Adipose tissue (tissue), 3 donors: ENCODE measurements around the gene EVI5. TPM values are rescaled to one million over a fixed set of nuclear protein-coding genes. Genes with fewer than 3 reads are reported as not detected.
"Not testable (repeated sequence)": the region's sequence is repeated elsewhere in the genome, so short reads cannot be mapped to it uniquely, and the experiment has no call there.

ENCODE experiments used
- H3K27ac ChIP-seq: one replicate; pipeline ENCODE4 v1.5.1; 2013; ENCODE audit warnings: low read depth, low read length
- WGBS, 3 donors: extraction: QIAGEN DNeasy Blood & Tissue Kit; methylation state at CpG; one replicate each; pipeline ENCODE4 v1.1.7; 2013; 5-methylcytosine and 5-hydroxymethylcytosine counted together
- polyA plus RNA-seq, 3 donors: library from polyadenylated mRNA; stranded (reverse); fragments of 200-250 nt; gene quantifications; one replicate each; pipeline ENCODE4 v1.2.3, GENCODE V29; 2013
- donor health status: healthy with polysubstance abuse.
- donor health status: Bipolar disorder and iron deficiency.
- donor health status: healthy.

The EVI5 gene
- polyA plus RNA-seq, 3 donors, result 2.2 to 7.1 (median 5.8) TPM

DNA sequence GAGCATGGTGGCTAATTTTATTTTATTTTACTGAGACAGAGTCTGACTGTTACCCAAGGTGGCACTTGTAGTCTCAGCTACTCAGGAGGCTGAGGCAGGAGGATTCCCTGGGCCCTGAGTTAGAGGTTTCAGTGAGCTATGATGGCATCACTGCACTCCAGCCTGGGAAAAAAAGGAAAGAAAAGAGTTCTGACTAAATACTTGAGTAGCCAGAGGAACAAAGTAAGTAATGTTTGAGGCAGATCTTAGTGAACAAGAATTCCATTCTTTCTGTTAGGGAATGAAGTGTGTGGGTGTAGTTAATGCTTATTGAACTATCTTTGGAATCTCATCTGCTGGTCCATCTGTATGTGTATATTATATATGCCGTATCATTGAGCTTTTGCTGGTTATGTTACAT lies 13.1 kb upstream of the EVI5 start:
- no peak overlapping the region for H3K27ac ChIP-seq
- WGBS, 3 donors, result 59 to 83% (median 75%) methylated on average over 1 of the region's 1 CpG

DNA sequence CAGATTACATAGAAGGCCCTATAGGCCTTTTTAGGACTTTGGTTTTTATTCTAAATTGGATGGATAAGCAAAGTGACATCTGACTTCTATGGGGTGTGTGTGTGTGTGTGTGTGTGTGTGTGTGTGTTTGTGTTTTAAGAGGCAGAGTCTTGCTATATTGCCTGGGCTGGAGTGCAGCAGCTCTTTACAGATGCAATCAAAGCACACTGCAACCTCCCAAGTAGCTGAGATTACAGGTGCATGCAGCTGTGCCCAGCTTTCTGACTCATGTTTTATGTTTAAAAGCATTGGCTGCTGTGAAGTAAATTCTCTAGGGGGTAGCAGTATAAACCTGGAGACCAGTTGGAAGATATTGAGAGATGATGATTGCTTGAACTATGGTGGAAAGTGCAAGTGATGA lies 12.4 kb upstream of the EVI5 start:
- H3K27ac ChIP-seq, result no peak overlapping the region

DNA sequence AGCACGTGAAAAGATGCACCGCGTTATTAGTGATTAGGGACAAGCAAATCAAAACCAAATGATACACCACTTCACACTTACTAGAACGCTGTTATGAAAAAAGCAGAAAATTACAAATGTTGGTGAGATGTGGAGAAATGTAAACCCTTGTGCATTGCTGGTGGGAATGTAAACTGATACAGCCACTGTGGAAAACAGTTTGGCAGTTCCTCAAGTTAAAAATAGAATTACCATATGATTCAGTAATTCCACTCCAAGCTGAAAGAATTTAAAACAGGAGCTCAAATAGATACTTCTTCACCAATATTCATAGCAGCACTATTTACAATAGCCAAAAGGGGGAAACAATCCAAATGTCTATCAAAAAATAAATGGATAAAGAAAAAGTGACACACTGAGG lies 10.3 kb upstream of the EVI5 start:
- H3K27ac ChIP-seq, result no peak overlapping the region
- WGBS, 3 donors, result 90 to 95% (median 94%) methylated on average over 4 of the region's 4 CpGs

DNA sequence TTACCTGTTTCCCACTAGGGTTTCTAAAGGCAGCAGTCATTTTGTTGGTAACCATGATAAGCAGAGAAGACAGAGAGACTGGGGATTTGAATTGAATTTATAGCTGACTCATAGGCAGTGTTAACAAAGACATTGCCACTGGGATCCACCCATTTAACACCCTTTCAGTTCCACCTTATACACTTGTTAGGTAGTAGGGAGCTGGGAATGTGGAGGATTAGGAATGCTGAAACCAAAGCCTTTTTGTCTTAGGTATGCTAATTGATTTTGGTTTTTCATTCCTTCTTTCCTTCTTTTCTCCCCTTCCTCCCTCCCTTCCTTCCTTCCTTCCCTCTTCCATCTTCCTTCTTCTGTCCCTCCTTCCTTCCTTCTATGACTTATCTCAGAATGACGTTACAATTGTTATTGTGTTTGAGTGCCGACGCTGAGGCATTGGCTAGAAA lies 7.5 kb upstream of the EVI5 start:
- WGBS, 3 donors, result 61 to 75% (median 69%) methylated on average over 3 of the region's 3 CpGs

DNA sequence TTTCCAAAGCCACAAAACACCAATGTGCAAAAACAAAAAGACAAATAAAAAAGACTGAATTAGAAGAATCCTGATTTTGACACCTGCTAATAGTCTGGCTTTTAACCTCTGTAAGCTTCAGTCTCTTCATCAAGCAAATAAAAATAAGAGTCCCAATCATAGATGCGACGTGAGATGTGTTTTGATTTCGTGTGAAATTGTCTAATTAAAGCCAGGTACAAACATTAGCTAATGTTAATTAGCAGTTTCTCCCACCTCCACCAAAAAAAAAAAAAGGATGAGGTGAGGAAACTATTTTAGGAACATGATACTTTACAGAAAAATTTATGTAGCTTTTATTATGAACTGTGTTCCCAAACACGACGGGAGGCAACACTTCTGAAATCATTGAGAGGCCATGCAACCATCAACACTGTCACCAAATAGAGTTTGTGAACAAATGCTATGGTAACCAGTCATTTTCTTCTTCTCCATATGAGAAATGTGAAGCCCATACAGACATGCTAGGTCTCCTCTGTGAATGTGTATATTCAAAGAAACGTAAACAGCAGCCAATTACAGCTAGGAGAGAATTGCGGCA lies 6.7 kb upstream of the EVI5 start:
- H3K27ac ChIP-seq, result no peak overlapping the region
- WGBS, 3 donors, result 50 to 71% (median 67%) methylated on average over 7 of the region's 7 CpGs

More for the DNA sequence above, 7.5 kb upstream of the EVI5 start:
- no peak overlapping the region for H3K27ac ChIP-seq

DNA sequence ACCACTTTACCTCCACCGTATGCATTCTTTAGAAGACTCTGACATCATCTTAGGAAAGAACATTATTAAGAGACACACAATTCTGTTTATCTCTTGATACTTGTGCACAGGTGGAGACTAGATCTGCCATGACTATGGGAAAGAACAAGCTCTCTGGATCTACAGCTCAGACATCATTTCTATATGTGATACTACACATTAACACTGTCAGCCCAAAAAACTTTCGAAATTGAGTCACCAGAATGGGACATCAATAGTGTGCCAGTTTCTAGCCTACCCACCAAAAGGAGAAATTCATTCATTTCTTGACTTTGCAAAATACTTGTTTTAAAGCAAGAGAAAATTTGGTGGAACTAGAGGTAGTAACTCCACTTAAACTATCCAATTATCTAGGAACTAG lies 6.0 kb upstream of the EVI5 start:
- 88 to 93% (median 91%) methylated on average over 2 of the region's 2 CpGs for WGBS, 3 donors
- H3K27ac ChIP-seq, result no peak overlapping the region

DNA sequence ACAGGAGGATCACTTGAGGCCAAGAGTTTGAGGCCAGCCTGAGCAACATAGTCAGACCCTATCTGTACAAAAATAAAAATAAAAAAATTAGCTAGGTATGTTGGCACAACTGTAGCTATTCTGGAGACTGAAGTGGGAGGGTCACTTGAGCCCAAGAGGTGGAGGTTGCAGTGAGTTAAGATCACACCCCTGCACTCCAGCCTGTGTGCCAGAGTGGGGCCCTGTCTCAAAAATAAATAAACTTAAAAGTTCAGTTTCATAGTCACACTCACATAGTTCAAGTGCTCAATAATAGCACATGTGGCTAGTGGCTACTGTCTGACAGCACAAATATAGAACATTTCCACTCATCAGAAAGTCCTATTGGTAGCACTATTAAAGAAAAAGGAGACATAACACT lies 5.2 kb upstream of the EVI5 start:
- no peak overlapping the region for H3K27ac ChIP-seq

DNA sequence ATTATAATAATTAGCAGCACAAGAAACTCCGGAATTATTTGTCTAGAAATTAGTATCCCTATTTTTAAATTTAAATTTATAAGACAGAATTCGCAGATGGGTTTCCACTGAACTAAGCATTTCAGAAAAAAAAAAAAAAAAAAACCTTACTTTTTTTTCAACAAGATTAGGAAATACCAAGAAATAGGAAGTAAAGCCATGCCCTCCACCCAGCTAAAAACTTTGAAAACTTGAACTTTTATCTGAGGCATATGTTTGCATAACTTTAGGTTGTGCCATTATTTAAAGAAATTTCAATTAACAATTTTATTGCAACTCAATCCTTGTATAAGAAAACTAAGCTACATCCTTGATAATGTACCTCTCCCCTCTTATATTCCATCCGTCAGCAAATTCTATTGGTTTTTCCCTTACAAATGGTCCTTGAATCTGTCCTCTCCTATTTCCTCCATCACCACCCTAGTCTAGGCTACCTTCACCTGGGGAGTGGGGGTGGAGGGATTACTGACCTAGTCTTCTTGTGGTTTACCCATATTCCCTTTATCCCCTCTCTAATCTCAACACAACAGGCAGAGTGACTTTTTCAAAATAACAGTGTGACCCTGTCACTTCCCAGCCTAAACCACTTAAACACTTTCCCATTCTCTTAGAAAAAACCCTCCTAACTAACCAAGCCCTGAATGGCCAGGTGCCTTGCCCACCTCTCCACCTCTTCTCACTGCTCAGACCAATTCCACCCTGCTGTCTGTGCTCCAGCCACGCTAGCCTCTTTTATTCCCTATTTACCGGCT lies 1.4 kb upstream of the EVI5 start:
- H3K27ac ChIP-seq, result no peak overlapping the region
- WGBS, 3 donors, result 69 to 84% (median 75%) methylated on average over 5 of the region's 5 CpGs

DNA sequence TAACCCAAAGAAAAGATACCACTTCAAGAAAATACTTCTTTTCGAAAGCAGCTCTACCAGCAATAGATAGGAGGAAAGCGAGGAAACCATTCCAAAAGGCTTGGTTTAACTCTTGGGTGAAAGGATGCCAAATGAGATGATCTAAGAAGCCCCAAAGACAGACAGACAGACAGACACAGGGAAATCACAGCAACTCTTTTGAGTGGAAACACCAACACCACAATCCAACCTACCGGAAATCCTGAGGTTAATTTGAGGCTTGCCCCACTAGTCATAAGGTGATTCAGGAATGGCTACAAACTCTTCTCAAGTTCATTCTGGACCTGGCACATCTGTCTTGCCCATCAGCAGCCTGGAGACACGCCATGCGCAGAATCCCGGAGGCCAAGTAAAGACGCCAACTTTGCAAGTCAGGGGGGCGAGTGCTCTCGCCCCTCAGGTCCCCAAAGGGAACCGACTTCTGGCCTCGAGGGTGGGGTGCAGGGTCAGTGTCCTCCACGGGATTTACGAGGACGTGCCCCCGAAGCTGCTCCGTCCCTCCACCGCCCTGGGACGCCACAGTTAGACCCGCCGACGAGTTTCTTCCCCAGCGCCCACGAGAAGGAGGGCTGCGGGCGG lies 778 bp downstream of the EVI5 start:
- WGBS, 3 donors, result 1 to 2% (median 2%) methylated on average over 16 to 24 of the region's 25 CpGs
- peak overlapping the region; percentile 7 for H3K27ac ChIP-seq

DNA sequence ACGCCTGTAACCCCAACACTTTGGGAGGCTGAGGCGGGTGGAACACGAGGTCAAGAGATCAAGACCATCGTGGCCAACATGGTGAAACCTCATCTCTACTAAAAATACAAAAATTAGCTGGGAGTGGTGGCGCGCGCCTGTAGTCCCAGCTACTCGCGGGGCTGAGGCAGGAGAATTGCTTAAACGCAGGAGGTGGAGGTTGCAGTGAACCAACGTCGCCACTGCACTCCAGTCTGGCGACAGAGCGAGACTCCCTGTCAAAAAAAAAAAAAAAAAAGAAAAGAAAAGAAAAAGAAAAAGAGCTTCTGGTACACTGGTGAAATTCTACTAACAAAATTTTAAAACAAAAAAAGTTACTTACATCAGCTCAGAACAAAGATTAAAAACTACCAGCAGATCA lies 1.4 kb downstream of the EVI5 start:
- 53 to 64% (median 58%) methylated on average over 14 of the region's 14 CpGs for WGBS, 3 donors

DNA sequence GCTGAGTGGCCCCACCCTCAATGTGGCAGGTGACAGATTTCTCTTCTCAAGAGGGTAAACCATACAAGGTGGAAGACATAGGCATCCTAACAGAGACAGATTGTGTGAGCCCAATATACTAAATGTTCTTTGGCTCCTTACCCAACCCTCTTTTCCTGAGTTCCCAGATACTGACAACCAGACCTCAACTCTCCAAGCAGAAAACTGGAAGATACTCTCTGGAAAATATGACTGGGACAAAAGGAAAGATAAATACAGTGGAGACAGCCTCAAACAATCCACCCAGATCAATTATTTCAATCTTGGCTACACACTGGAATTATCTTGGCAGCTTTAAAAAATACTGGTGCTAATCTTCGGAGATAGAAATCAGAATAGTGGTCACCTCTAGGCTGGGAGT lies 6.5 kb downstream of the EVI5 start:
- H3K27ac ChIP-seq, result no peak overlapping the region
- WGBS, 3 donors, result 73 to 84% (median 78%) methylated on average over 1 of the region's 1 CpG

More for the DNA sequence above, 1.4 kb downstream of the EVI5 start:
- H3K27ac ChIP-seq, result not testable (repeated sequence)

DNA sequence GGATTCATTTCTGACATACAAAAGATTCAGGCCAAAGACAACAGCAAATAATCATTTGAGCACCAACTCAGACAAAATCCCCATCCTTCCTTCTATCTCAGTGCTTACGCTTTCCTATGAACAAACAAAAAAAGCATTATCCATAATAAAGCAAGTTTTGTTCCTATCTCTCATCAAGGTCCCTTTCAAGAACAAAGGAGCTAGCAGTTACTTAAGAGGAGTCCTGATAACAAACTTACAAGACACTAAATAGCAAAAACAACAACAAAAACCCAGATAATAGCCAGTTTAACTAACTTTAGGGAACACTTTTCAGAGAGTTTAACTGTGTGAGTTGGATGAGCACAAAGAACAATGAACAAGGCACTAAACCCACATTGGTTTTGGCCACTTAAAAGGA lies 10.5 kb downstream of the EVI5 start:
- 64 to 96% (median 95%) methylated on average over 1 of the region's 1 CpG for WGBS, 3 donors
- H3K27ac ChIP-seq, result no peak overlapping the region

DNA sequence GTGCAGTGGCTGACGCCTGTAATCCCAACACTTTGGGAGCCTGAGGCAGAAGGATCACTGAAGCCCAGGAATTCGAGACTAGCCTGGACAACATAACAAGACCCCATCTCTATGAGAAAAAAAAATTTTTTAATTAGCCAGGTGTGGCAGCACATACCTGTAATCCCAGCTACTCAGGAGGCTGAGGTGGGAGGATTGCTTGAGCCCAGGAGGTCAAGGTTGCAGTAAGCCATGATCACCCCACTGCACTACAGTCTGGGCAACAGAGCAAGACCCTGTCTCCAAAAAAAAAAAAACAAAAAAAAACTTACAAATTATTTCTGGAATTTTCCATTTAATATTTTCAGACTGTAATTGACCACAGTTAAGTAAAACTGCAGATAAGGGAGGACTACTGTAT lies 11.2 kb downstream of the EVI5 start:
- WGBS, 3 donors, result 92 to 97% (median 93%) methylated on average over 2 of the region's 2 CpGs
- H3K27ac ChIP-seq, result not testable (repeated sequence)

DNA sequence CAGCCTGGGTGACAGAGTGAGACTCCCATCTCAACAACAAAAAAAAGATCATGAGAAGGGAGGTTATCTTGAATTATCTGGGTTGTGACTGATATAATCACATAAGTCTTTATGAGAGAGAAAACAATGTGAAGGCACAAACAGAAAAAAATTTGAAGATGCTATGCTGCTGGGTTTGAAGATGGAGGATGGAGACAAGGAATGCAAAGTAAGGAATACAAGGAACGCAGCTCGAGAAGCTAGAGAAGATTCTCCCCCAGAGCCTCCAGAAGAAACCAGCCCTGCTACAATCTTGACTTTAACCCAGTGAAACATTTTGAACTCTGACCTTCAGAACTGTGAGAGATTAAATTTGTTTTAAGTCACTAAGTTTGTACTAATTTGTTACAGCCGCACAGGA lies 15.1 kb downstream of the EVI5 start:
- 87 to 91% (median 89%) methylated on average over 3 of the region's 3 CpGs for WGBS, 3 donors
- H3K27ac ChIP-seq, result no peak overlapping the region

DNA sequence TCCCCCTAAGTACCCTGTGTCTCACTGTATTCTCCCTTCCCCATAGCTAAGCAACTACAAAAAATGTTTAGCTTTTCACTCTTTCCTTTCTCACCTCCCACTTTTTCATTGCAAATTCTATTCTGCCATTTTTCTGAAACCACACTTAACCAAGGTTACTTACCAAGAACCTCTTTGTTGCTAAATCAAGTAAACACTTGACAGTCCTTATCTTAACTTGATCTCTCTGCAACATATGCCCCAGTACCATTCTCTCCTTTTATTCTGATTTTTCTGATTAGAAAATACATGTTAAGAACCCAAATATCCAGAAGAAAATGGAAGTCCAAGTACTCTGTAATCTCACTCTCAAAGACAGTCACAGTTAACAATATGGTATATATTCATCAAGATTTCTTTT lies 16.0 kb downstream of the EVI5 start:
- H3K27ac ChIP-seq, result no peak overlapping the region

DNA sequence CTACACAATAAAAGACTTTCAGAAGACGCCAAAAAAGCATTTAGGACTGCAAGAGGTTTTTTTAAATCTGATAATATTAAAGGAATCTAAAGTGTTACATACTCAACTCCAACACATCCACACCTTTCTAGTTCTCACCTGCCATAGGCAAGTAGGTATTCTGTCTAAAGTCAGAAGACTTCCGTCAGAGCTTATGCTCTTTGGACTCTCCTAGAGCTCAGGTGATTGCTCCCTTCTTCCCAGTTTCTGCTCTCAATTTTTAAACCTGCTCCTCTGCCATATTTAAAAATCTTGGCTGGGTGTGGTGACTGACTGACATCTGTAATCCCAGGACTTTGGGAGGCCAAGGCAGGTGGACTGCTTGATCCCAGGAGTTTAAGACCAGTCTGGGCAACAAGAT lies 16.6 kb downstream of the EVI5 start:
- 88 to 99% (median 96%) methylated on average over 2 of the region's 2 CpGs for WGBS, 3 donors
- H3K27ac ChIP-seq, result no peak overlapping the region

DNA sequence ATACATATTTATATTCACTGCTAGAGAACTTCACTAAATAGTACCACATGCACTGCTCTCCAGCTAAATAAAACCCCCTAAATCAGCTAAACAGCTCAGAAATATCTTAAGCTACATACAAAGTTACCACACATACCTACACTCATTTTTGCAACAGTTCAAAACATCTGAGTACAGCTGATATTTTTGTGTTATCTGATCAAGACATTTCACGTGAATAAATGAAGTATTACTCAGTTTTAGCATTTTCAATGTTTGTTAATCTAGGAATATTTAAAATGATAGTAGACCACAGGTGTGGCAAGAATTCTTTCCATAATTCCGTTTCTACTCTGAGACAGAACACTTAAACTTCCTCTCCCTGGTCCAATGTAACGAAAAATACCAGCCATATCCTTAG lies 20.8 kb downstream of the EVI5 start:
- H3K27ac ChIP-seq, result no peak overlapping the region
- 72 to 80% (median 75%) methylated on average over 3 of the region's 3 CpGs for WGBS, 3 donors

DNA sequence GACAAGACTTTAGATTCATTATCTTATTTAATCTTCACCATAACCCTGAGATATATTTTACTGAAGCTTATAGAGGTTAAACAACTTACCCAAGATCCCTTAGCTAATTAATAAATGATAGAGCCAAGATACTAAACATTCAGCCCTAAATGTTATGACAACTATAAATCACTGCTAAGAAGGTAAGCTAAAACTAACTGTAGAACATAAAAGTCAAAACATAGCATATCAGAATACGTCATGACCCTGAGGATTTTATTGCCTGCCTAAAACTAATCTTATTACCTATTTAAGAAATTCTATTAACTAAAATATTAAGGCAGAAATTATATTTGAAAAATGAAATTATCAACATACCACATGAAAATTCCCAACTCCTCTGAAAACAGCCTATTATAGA lies 22.6 kb downstream of the EVI5 start:
- no peak overlapping the region for H3K27ac ChIP-seq
- 81 to 83% (median 81%) methylated on average over 1 of the region's 1 CpG for WGBS, 3 donors

DNA sequence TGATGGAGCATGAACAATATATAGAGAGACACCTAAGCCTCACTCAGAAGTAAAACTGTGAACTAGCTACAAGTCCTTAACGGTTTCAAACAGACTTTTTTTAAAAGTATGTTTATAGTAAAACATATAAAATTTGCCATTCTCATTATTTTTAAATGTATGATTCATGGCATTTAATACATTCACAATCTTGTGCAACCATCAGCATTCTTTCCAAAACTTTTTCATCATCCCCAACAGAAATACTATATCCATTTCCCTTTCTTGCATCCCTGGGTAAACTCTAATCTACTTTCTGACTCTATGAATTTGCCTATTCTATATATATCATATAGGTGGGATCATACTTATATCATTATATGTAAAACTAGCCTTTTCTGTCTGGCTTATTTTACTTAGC lies 25.5 kb downstream of the EVI5 start:
- H3K27ac ChIP-seq, result no peak overlapping the region
- 72 to 91% (median 80%) methylated on average over 1 of the region's 1 CpG for WGBS, 3 donors

DNA sequence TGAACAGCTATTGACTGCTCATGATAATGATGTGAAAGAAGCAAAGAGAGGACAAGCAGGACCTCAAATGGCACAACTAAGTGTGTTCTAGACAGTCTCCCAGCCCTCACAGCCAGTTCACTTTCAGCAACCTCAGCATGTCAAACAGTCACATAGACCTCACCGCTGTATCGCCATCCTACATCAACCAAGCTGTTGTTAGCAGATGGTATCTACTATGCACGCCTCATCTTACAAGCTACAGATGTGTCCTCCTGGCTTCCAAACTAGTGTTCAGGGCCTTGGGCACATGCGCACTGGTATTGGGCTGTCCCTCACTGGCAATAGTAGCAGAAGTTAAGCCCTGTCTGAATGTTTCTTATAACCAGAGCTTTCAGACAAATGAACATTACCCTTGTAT lies 28.4 kb downstream of the EVI5 start:
- no peak overlapping the region for H3K27ac ChIP-seq

More for the DNA sequence above, 28.4 kb downstream of the EVI5 start:
- WGBS, 3 donors, result 97 to 98% (median 97%) methylated on average over 4 of the region's 4 CpGs
